Endothelial cell of umbilical vein (primary cell): Measurements from ENCODE around the gene AGBL4. TPM values are rescaled to one million over a fixed set of nuclear protein-coding genes. Genes with fewer than 3 reads are reported as not detected.

Source experiments
- BruUV-seq: library from RNA; stranded (reverse); fragments of 400-500 nt; replicated peaks from 2 replicates; lab custom pipeline; 2021; lab: Mats Ljungman, UMichigan
- CTCF ChIA-PET: fragments of 300-600, 350-600 bp; sonication (Branson Sonifier 250); formaldehyde crosslinking; loops from one replicate; lab custom pipeline; 2021; ENCODE audit warnings: antibody characterized with exemption, inconsistent platforms; lab: Charles Lee
- POLR2A ChIA-PET: fragments of 300-600, 350-600 bp; sonication (Branson Sonifier 250); formaldehyde crosslinking; loops from one replicate; lab custom pipeline; 2021; ENCODE audit warnings: antibody characterized with exemption, inconsistent platforms; lab: Charles Lee
- DNase-seq: peaks from one replicate; pipeline ENCODE4 v3.0.0-alpha.2; 2011; ENCODE audit warnings: low read depth, low spot score
- FAIRE-seq: peaks from 2 replicates; lab custom pipeline; 2011; peaks lifted over from hg19 to GRCh38; lab: Jason Lieb, UNC
- H2AFZ ChIP-seq: 2 replicates; pipeline ENCODE4 v1.6.0; 2012; ENCODE audit warnings: low read depth, low read length, control low read depth, inconsistent platforms
- H3K27ac ChIP-seq: 2 replicates; pipeline ENCODE4 v1.5.1; 2011; ENCODE audit warnings: low read depth, mild to moderate bottlenecking, control low read depth, low read length, moderate library complexity; ENCODE audit not compliant: insufficient read depth
- H3K27me3 ChIP-seq, 2 experiments: 2 replicates each; pipeline versions ENCODE4 v1.6.0 to v1.6.1; 2011; ENCODE audit warnings: low read length in 2 of 2, mixed read lengths in 1 of 2; ENCODE audit not compliant: control insufficient read depth in 2 of 2, insufficient read depth in 2 of 2
- H3K36me3 ChIP-seq, 2 experiments: 2 replicates in 1 of 2; 3 replicates in 1 of 2; pipeline ENCODE4 v1.5.1; 2011; ENCODE audit warnings: low read length in 2 of 2, mild to moderate bottlenecking in 1 of 2, moderate library complexity in 1 of 2; ENCODE audit not compliant: control insufficient read depth in 2 of 2, insufficient read depth in 2 of 2; ENCODE audit errors: extremely low read depth in 1 of 2
- H3K4me1 ChIP-seq: 3 replicates; pipeline ENCODE4 v1.5.1; 2011; ENCODE audit warnings: mild to moderate bottlenecking, low read length; ENCODE audit not compliant: control insufficient read depth, insufficient read depth; ENCODE audit errors: extremely low read depth
- H3K4me2 ChIP-seq: 2 replicates; pipeline ENCODE4 v1.6.1; 2011; ENCODE audit warnings: low read length, control low read depth, mixed read lengths; ENCODE audit not compliant: insufficient read depth
- H3K4me3 ChIP-seq, 3 experiments: fragments of 200-600 bp in 1 of 3; sonication (generic), shearing (Covaris generic) in 1 of 3; replicated peaks in 1 of 3; 2 replicates each; pipeline ENCODE4 v1.5.1; 2011 to 2016; ENCODE audit warnings: control low read depth in 3 of 3, low read length in 3 of 3, mild to moderate bottlenecking in 2 of 3, inconsistent platforms in 1 of 3, low read depth in 1 of 3, moderate library complexity in 1 of 3; ENCODE audit not compliant: insufficient read depth in 1 of 3
- H3K79me2 ChIP-seq: 2 replicates; pipeline ENCODE4 v1.6.0; 2012; ENCODE audit warnings: low read length, inconsistent platforms; ENCODE audit not compliant: control insufficient read depth, insufficient read depth
- H3K9ac ChIP-seq: replicated peaks from 2 replicates; pipeline ENCODE3; 2011; ENCODE audit warnings: low read length, control low read depth; ENCODE audit not compliant: insufficient read depth; ENCODE audit errors: extremely low read depth
- H3K9me1 ChIP-seq: replicated peaks from 3 replicates; pipeline ENCODE4 v1.6.0; 2011; ENCODE audit warnings: mild to moderate bottlenecking, low read length; ENCODE audit not compliant: control insufficient read depth, insufficient read depth; ENCODE audit errors: extremely low read depth
- H3K9me3 ChIP-seq: replicated peaks from 2 replicates; pipeline ENCODE4 v1.5.1; 2012; ENCODE audit warnings: low read length, inconsistent platforms; ENCODE audit not compliant: control insufficient read depth, insufficient read depth
- H4K20me1 ChIP-seq: replicated peaks from 2 replicates; pipeline ENCODE3; 2011; ENCODE audit warnings: mild to moderate bottlenecking, low read length; ENCODE audit not compliant: control insufficient read depth, insufficient read depth; ENCODE audit errors: extremely low read depth
- EZH2 ChIP-seq: IDR thresholded peaks from 2 replicates; pipeline ENCODE4 v1.6.1; 2012; ENCODE audit warnings: borderline replicate concordance, low read depth, mild to moderate bottlenecking, moderate library complexity, low read length, inconsistent platforms; ENCODE audit not compliant: severe bottlenecking
- FOS ChIP-seq: IDR thresholded peaks from 2 replicates; pipeline ENCODE4 v1.6.1; 2011; ENCODE audit warnings: mild to moderate bottlenecking, low read length, moderate library complexity, borderline replicate concordance; ENCODE audit not compliant: insufficient read depth
- GATA2 ChIP-seq: IDR thresholded peaks from 2 replicates; pipeline ENCODE4 v1.7.0; 2011; ENCODE audit warnings: low read depth, mild to moderate bottlenecking, moderate library complexity, mixed read lengths, low read length; ENCODE audit not compliant: insufficient read length, insufficient read depth
- JUN ChIP-seq: IDR thresholded peaks from 2 replicates; pipeline ENCODE4 v1.6.1; 2011; ENCODE audit warnings: borderline replicate concordance, low read depth; ENCODE audit not compliant: insufficient read length, insufficient read depth
- MYC ChIP-seq: IDR thresholded peaks from one replicate; pipeline ENCODE4 v1.6.1; 2011; ENCODE audit warnings: mild to moderate bottlenecking, low read depth, low read length
- POLR2A ChIP-seq: IDR thresholded peaks from 2 replicates; pipeline ENCODE4 v1.6.1; 2012; ENCODE audit warnings: low read depth, mild to moderate bottlenecking, control low read depth, low read length
- POLR2AphosphoS5 ChIP-seq: IDR thresholded peaks from 2 replicates; pipeline ENCODE4 v1.6.1; 2012; ENCODE audit warnings: low read depth, mild to moderate bottlenecking, control low read depth, low read length, moderate library complexity; ENCODE audit not compliant: insufficient read depth
- dilution Hi-C: fragments of 300-500 bp; cut with MboI; formaldehyde crosslinking; loops from one replicate; pipeline ENCODE4 v1.15.0; 2019; ENCODE audit warnings: low sequenced_read_pairs; ENCODE audit not compliant: extremely low pct_ligation_motif_present
- intact Hi-C: fragments of 100-400 bp; cut with micrococcal nuclease; formaldehyde crosslinking; loops from one replicate; pipeline ENCODE4 v1.10.0; 2022
- polyA plus RNA-seq, 4 experiments: library from polyadenylated mRNA; depleted of rRNA in 3 of 4; stranded (reverse) in 3 of 4; unstranded in 1 of 4; fragments of >200 nt; gene quantifications; 2 replicates each; pipeline versions ENCODE4 v1.2.1 to v1.2.3, GENCODE V29; 2011 to 2012; ENCODE audit warnings: missing spikeins in 1 of 4
- total RNA-seq: library from RNA; stranded (reverse); gene quantifications from 2 replicates; pipeline ENCODE4 v1.2.3, GENCODE V29; 2021
- TF ChIP-seq, protein P1 (sequence below): IDR thresholded peaks from 2 replicates; pipeline ENCODE4 v1.6.1; 2011; ENCODE audit not compliant: insufficient read depth, insufficient read length
- TF ChIP-seq, protein P2 (sequence below), 2 donors: IDR thresholded peaks; 1 replicate in 1 of 2; 2 replicates in 1 of 2; pipeline ENCODE4 v1.5.1; 2011; ENCODE audit warnings: low read length in 2 of 2, mild to moderate bottlenecking in 2 of 2, moderate library complexity in 2 of 2, control low read depth in 1 of 2, inconsistent platforms in 1 of 2, low read depth in 1 of 2; ENCODE audit not compliant: insufficient read depth in 1 of 2; ENCODE audit errors: extremely low read depth in 1 of 2

Gene AGBL4
- total and polyA plus RNA-seq, 2 donors (not counting 3 experiments of a cell fraction or from before 2014, with no cell fraction given), result not detected

DNA sequence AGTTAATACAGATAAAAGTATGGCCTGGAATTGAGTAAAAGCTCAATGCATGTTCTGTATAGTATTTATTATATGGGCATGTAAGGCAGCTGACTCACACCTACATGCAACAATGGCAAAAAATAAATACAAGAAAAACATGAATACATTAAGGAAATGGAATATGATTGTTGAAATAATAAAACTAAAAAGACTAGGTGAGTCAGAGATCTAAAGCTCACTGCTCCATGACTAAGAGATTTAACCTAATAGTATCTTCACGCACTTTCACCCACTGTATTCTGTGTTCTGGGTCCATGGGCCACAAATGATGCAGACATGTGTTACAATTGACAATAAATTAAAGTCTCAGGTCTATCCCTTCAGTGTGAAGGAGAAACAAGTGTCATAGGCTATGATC, 607.0 kb downstream of the AGBL4 start:
- CTCF ChIA-PET, result no interaction called here
- intact Hi-C loops, result no loop called here
- no peaks in the 10 kb centered on the region for H3K27me3 ChIP-seq
- no peaks in the 10 kb centered on the region for H4K20me1 ChIP-seq
- POLR2A ChIA-PET, result no interaction called here
- H3K79me2 ChIP-seq, result no peaks in the 10 kb centered on the region
- no peak for FAIRE-seq
- BruUV-seq, result no TSS peak
- no peak overlapping the region for H3K9ac ChIP-seq
- H2AFZ ChIP-seq, result no peak overlapping the region
- H3K4me2 ChIP-seq, result no peak overlapping the region
- no peak overlapping the region for H3K27ac ChIP-seq
- TF ChIP-seq JUN (no peak), FOS (no peak), POLR2AphosphoS5 (no peak), MYC (no peak), POLR2A (no peak), EZH2 (no peak), GATA2 (no peak)
- TF ChIP-seq, protein P1, sequence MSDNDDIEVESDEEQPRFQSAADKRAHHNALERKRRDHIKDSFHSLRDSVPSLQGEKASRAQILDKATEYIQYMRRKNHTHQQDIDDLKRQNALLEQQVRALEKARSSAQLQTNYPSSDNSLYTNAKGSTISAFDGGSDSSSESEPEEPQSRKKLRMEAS, result no peak
- TF ChIP-seq, protein P2, sequence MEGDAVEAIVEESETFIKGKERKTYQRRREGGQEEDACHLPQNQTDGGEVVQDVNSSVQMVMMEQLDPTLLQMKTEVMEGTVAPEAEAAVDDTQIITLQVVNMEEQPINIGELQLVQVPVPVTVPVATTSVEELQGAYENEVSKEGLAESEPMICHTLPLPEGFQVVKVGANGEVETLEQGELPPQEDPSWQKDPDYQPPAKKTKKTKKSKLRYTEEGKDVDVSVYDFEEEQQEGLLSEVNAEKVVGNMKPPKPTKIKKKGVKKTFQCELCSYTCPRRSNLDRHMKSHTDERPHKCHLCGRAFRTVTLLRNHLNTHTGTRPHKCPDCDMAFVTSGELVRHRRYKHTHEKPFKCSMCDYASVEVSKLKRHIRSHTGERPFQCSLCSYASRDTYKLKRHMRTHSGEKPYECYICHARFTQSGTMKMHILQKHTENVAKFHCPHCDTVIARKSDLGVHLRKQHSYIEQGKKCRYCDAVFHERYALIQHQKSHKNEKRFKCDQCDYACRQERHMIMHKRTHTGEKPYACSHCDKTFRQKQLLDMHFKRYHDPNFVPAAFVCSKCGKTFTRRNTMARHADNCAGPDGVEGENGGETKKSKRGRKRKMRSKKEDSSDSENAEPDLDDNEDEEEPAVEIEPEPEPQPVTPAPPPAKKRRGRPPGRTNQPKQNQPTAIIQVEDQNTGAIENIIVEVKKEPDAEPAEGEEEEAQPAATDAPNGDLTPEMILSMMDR (IDR thresholded peaks at IDR 0.05; ENCODE audit: extremely low read depth in 1 of 2, insufficient read depth in 1 of 2, low read depth in 1 of 2, low read length in 2 of 2), result no peak
- no peaks in the 10 kb centered on the region for H3K9me1 ChIP-seq
- H3K4me1 ChIP-seq, result no peaks in the 10 kb centered on the region
- H3K36me3 ChIP-seq, result no peaks in the 10 kb centered on the region
- H3K9me3 ChIP-seq, result no peaks in the 10 kb centered on the region
- DNase-seq, result no peak
- H3K4me3 ChIP-seq, result no peak overlapping the region
- dilution Hi-C loops, result no loop called here
